HuH-7.5 (cell line): ENCODE measurements around the gene TRAIP.
A peak's percentile ranks its signal among the peaks of the same experiment; 100 is the strongest.
"Not testable (repeated sequence)": the region's sequence is repeated elsewhere in the genome, so short reads cannot be mapped to it uniquely, and the experiment has no call there.

Experiments used
- DNase-seq: peaks from one replicate; pipeline ENCODE4 v3.0.0; 2011; ENCODE audit warnings: low spot score

The TRAIP gene, protein sequence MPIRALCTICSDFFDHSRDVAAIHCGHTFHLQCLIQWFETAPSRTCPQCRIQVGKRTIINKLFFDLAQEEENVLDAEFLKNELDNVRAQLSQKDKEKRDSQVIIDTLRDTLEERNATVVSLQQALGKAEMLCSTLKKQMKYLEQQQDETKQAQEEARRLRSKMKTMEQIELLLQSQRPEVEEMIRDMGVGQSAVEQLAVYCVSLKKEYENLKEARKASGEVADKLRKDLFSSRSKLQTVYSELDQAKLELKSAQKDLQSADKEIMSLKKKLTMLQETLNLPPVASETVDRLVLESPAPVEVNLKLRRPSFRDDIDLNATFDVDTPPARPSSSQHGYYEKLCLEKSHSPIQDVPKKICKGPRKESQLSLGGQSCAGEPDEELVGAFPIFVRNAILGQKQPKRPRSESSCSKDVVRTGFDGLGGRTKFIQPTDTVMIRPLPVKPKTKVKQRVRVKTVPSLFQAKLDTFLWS

GRCh38 chr3:49856181-49857005, at the start of gene TRAIP:
TRAIP (minus strand) TSS chr3:49856564; CDS start chr3:49856453, 111 bp downstream.
- DNase-seq: peak; percentile 97

DNA sequence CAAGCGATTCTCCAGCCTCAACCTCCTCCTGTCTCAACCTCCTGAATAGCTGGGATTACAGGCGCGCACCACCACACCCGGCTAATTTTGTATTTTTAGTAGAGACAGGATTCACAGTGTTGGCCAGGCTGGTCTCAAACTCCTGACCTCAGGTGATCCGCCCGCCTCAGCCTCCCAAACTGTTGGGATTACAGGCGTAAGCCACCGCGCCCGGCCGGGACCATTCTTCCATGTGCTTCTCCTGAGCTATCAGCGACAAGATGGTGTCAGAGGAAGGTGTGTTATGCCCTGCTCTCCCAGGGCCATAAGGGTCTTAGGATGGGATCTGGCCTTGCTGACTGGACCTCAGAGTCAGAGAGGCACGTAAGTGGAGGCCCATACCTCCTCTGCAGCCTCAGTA, 48.1 kb upstream of the TRAIP start:
- not testable (repeated sequence) for DNase-seq

DNA sequence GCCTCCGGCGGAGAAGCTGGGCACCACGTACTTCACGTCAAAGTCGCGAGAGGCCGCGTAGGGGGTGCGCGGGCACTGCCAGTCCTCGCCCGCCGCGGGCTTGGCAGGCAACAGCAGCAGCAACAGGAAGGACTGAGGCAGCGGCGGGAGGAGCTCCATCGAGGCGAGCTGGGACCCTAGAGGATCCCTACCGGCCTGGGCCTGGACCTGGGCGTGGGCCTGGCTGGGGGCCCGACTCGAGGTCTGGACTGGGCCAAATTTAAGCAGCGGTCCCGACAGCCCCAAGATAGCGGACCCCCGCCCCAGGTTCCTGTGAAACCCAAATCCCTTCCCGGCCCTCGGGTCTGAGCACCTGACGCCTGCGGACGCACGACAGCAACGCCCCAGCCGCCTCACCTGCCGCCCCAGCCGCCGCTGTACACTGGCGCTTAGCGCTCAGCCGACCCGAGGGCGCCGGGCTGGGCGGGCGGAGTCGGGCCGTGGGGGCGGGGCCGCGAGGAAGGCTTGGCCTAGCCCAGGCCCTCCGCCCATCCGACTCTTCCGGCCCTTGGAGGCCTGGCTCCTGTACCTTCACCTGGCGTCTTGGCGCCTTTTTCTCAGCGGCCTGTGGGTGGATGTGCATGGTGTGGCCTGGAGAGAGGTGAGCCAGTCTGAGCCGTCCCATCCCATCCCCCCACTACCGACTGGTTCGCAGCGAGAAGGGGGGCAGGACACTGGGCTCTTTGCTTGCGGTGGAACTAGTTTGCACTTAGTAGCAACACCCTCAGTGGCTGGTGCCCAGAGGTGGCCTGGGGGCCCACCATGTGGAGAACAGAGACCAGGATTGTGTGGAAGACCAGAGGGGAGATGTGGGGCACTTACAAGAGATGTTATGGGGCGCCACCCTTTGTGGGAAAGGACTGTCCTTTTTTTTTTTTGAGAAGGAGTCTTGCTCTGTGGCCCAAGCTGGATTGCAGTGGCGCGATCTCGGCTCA, 47.4 kb upstream of the TRAIP start, which contains the start of gene MST1R:
Gene MST1R (minus strand): TSS at position 423 of the 974 bp plus-strand sequence. CDS start 264 bp downstream, at position 159.
- peak; percentile 85 for DNase-seq

GRCh38 chr3:49902511-49903345, 46.4 kb upstream of the TRAIP start:
- no peak for DNase-seq

- no peak for DNase-seq
Measured at GRCh38 chr3:49901366-49902339, 45.3 kb upstream of the TRAIP start.

- DNase-seq: no peak
Measured at GRCh38 chr3:49900491-49901153, 44.3 kb upstream of the TRAIP start.

DNA sequence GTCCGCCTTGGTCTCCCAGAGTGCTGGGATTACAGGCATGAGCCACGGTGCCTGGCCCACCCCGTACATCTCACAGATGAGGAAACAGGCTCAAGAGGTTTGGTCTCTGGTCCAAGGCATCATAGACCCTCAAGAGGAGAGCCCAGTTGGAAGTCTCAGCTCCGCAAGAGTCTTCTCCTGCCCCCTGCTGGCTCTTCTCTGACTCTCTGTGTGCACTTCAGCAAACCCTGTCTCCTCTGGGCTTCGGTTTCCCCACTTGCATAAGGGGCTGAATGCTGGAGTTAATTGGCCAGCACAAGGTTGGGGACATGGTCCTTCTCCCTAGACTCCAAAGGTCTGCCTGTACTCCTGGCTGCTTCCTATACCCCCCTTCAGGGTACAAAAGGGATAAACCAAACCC, 43.5 kb upstream of the TRAIP start:
- no peak for DNase-seq

- no peak for DNase-seq
Measured at GRCh38 chr3:49898991-49899390, 42.6 kb upstream of the TRAIP start.

DNA sequence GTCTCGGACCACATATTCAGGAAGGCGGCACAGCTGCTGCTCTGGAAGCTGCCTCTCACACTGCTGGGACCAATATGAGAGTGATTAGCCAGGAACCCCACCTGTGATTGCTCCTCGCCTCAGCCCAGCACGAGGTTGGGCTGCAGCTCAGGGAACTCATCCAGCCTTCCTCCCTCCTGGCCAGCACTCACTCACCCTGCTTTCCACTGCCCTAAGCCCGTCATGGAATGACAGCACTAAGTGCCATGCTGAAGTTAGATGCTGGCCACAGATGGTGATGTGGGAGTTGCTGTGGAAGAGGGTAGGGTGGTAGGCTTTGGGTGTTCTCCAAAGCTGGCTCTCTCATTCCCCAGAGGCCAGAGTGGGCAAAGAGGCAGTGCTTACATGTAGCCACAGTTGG, 40.0 kb upstream of the TRAIP start:
- DNase-seq: no peak

DNA sequence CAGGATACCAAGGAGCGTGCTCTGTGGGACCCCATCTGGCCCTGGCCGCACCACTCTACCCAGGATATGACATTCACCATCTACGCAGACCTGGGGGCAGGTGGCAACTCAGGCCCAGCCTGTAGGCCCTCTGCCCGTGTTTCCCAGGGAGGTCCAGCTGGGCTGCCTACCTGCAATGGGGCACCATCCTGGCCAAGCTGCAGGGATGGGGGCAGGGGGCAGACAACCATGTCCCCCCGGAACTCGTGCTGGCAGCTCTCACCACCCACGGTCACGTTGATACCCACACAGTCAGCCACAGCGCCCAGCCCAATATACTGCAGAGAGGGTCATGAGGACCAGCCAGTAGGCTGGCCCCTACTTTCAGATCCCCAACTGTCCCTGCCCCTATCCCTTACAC, 39.4 kb upstream of the TRAIP start:
- no peak for DNase-seq

GRCh38 chr3:49889296-49889695, 32.9 kb upstream of the TRAIP start:
- no peak for DNase-seq

- no peak for DNase-seq
Measured at GRCh38 chr3:49886922-49887265, 30.5 kb upstream of the TRAIP start.

GRCh38 chr3:49883998-49884397, 27.6 kb upstream of the TRAIP start:
- no peak for DNase-seq

GRCh38 chr3:49882166-49882565, 25.8 kb upstream of the TRAIP start:
- DNase-seq: peak; percentile 58

GRCh38 chr3:49880581-49881315, 24.4 kb upstream of the TRAIP start:
- no peak for DNase-seq

GRCh38 chr3:49879721-49880120, 23.4 kb upstream of the TRAIP start:
- no peak for DNase-seq

DNA sequence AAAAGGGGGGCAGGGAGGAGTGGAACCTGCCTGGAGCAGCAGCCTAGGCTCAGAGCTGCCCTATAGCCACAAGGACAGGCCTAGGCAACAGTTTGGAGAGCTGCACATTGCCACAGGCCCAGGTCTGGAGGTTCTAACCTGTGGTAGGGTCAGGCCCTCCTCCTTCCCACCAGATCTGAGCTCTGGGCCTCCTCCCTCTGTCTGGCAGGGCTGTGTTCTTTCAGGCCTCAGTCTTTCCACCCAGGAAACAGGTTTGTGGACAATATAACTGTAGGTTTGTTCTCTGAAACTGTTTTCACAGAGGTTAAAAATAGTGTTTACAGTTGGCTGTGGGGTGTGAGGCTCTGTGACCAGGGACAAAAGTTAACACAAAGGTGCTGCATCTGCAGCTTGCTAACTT, 22.3 kb upstream of the TRAIP start:
- no peak for DNase-seq

- DNase-seq: no peak
Measured at GRCh38 chr3:49877716-49878115, 21.4 kb upstream of the TRAIP start.
